Iris pigment epithelial cell (primary cell): Measurements from ENCODE around the gene PLK3.
"Not testable (repeated sequence)": the region's sequence is repeated elsewhere in the genome, so short reads cannot be mapped to it uniquely, and the experiment has no call there.

Experiments used
- DNase-seq: peaks from one replicate; pipeline ENCODE4 v3.0.0-alpha.2; 2011; ENCODE audit warnings: low read depth

Gene PLK3

GRCh38 chr1:44808938-44809917 is 9.1 kb downstream of the PLK3 start:
- DNase-seq, result peak; percentile 82

GRCh38 chr1:44810101-44810761 is 10.1 kb downstream of the PLK3 start:
- DNase-seq, result peak; percentile 42

GRCh38 chr1:44810762-44811105 is 10.6 kb downstream of the PLK3 start:
- DNase-seq, result not testable (repeated sequence)

- DNase-seq, result no peak
Observed at GRCh38 chr1:44811234-44811633, 11.1 kb downstream of the PLK3 start.

GRCh38 chr1:44812822-44813543 is 12.8 kb downstream of the PLK3 start:
- DNase-seq, result no peak

- DNase-seq, result not testable (repeated sequence)
Observed at GRCh38 chr1:44815926-44816325, 15.7 kb downstream of the PLK3 start.

GRCh38 chr1:44817307-44817706 is 17.1 kb downstream of the PLK3 start:
- DNase-seq, result no peak

- DNase-seq, result no peak
Observed at GRCh38 chr1:44817771-44818495, 17.8 kb downstream of the PLK3 start.

GRCh38 chr1:44819196-44819607 is 19.0 kb downstream of the PLK3 start:
- no peak for DNase-seq

GRCh38 chr1:44819608-44820327 is 19.6 kb downstream of the PLK3 start:
- peak; percentile 93 for DNase-seq

- DNase-seq, result no peak
Observed at GRCh38 chr1:44820328-44821239, 20.4 kb downstream of the PLK3 start.

- DNase-seq, result no peak
Observed at GRCh38 chr1:44821240-44821715, 21.1 kb downstream of the PLK3 start.

- DNase-seq, result no peak
Observed at GRCh38 chr1:44822131-44822701, 22.0 kb downstream of the PLK3 start.

GRCh38 chr1:44822981-44823451 is 22.8 kb downstream of the PLK3 start:
- no peak for DNase-seq

- DNase-seq, result not testable (repeated sequence)
Observed at GRCh38 chr1:44824392-44824791, 24.2 kb downstream of the PLK3 start.

- DNase-seq, result no peak
Observed at GRCh38 chr1:44826375-44827196, 26.4 kb downstream of the PLK3 start.

GRCh38 chr1:44827197-44828002 is 27.2 kb downstream of the PLK3 start:
- DNase-seq, result no peak
